Measurements from ENCODE around the gene MUS81.
A peak's percentile ranks its signal among the peaks of the same experiment; 100 is the strongest.
"Not testable (repeated sequence)": the region's sequence is repeated elsewhere in the genome, so short reads cannot be mapped to it uniquely, and the experiment has no call there.

MUS81 gene

GRCh38 chr11:65832231-65832630 lies 28.0 kb upstream of the MUS81 start:
- peak overlapping the region; percentile 4 for H3K27ac Mint-ChIP-seq
- not testable (repeated sequence) for H3K36me3 Mint-ChIP-seq (ENCODE audit: low read depth); H3K9me3 Mint-ChIP-seq
- peak overlapping the region; percentile 38 for H3K4me3 Mint-ChIP-seq
- H3K27me3 Mint-ChIP-seq (ENCODE audit: low read depth), result peaks cover 23% of the 10 kb centered on the region
- peaks cover 16% of the 10 kb centered on the region for H3K4me1 Mint-ChIP-seq (ENCODE audit: low read depth)

DNA sequence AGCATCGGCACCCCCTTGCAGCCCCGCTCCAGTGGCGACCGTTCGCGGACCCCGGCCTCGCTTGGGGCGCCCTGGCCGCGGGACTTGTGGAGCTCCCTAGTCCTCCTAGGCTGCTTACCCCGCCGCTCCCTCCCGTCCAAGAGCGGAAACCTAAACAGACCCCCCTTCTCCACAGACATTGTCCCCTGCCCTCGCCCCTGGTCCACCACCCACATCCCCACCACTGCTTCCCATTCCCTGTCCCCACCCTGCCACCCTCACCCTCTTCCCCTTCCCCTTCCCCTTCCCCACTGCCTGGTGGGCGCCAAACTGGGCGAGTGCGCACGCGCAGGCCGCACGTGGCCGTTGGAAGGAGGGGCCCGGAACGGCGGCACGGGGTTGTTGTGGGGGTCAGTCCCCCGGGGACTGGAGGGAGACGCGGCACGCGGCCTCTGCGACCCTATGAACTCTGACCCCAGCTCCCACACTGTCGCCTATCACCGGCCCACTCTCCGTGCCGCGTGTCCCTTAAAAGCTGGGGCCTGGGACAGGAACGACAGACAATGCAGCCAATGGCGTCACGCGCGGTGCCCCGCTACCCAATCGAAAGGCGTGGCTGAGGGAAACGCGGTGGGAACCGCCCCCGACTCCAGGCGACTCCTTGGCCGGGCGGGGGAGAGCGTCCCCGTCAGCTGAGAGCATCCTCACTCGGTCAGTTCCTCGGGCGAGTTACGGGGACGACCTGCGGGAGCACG lies 26.8 kb upstream of the MUS81 start, which contains the start of gene SNX32:
Gene SNX32, plus strand, starts transcription at position 667 of the 734 bp plus-strand sequence. CDS start 103 bp downstream, outside the sequence.
- Mint-ChIP-seq H3K9me3 (no peaks in the 10 kb centered on the region), H3K4me1 (ENCODE audit: low read depth) (peaks cover 12% of the 10 kb centered on the region), H3K27ac (peak within 1 kb of the TSS; percentile 57), H3K4me3 (no peak within 1 kb of the TSS), H3K27me3 (ENCODE audit: low read depth) (peaks cover 23% of the 10 kb centered on the region), H3K36me3 (ENCODE audit: low read depth) (peaks cover 3% of the 10 kb centered on the region)

- Mint-ChIP-seq H3K4me3 (no peak overlapping the region), H3K27me3 (ENCODE audit: low read depth) (peaks cover 23% of the 10 kb centered on the region), H3K36me3 (ENCODE audit: low read depth) (peaks cover 3% of the 10 kb centered on the region), H3K9me3 (no peaks in the 10 kb centered on the region), H3K27ac (no peak overlapping the region), H3K4me1 (ENCODE audit: low read depth) (peaks cover 10% of the 10 kb centered on the region)
Measured at GRCh38 chr11:65834202-65834601, 26.0 kb upstream of the MUS81 start.

- Mint-ChIP-seq H3K4me3 (no peak overlapping the region), H3K4me1 (ENCODE audit: low read depth) (no peaks in the 10 kb centered on the region), H3K27ac (no peak overlapping the region), H3K36me3 (ENCODE audit: low read depth) (no peaks in the 10 kb centered on the region), H3K27me3 (ENCODE audit: low read depth) (no peaks in the 10 kb centered on the region), H3K9me3 (no peaks in the 10 kb centered on the region)
Measured at GRCh38 chr11:65842144-65842543, 18.1 kb upstream of the MUS81 start.

GRCh38 chr11:65843811-65844210 lies 16.4 kb upstream of the MUS81 start:
- Mint-ChIP-seq H3K4me3 (no peak overlapping the region), H3K36me3 (ENCODE audit: low read depth) (no peaks in the 10 kb centered on the region), H3K27me3 (ENCODE audit: low read depth) (no peaks in the 10 kb centered on the region), H3K9me3 (no peaks in the 10 kb centered on the region), H3K4me1 (ENCODE audit: low read depth) (no peaks in the 10 kb centered on the region), H3K27ac (no peak overlapping the region)

DNA sequence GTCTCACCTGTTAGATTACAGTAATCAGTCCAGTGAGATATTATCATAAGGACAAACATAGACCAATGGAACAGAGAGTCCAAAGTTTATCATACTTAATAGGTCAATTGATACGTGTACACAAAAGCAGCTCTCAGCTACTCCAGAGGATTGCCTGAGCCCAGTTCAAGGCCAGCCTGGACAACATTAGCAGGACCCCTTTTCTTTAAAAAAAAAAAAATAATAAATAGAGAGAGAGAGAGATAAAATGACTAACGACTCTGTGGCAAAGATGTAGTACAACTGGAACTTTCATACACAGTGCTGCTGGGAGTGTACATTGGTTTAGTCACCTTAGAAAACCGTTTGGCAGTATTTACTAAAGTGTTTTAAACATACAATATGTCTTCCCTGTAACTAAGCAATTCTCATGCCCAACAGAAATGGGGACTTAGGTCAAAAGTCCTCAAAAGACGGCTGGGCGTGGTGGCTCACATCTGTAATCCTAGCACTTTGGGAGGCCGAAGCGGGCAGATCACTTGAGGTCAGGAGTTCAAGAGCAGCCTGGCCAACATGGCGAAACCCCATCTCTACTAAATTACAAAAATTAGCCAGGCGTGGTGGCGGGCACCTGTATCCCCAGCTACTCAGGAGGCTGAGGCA lies 15.9 kb upstream of the MUS81 start:
- Mint-ChIP-seq H3K4me1 (ENCODE audit: low read depth) (no peaks in the 10 kb centered on the region), H3K27me3 (ENCODE audit: low read depth) (no peaks in the 10 kb centered on the region), H3K27ac (no peak overlapping the region), H3K4me3 (no peak overlapping the region), H3K36me3 (ENCODE audit: low read depth) (no peaks in the 10 kb centered on the region), H3K9me3 (no peaks in the 10 kb centered on the region)

- Mint-ChIP-seq H3K9me3 (peaks cover 7% of the 10 kb centered on the region), H3K36me3 (ENCODE audit: low read depth) (peaks cover 13% of the 10 kb centered on the region), H3K4me3 (no peak overlapping the region)
Measured at GRCh38 chr11:65847746-65848145, 12.5 kb upstream of the MUS81 start.

GRCh38 chr11:65848693-65849092 lies 11.5 kb upstream of the MUS81 start:
- H3K4me3 Mint-ChIP-seq; H3K27ac Mint-ChIP-seq; H3K27me3 Mint-ChIP-seq (ENCODE audit: low read depth); H3K4me1 Mint-ChIP-seq (ENCODE audit: low read depth); H3K9me3 Mint-ChIP-seq: not testable (repeated sequence)
- peaks cover 19% of the 10 kb centered on the region for H3K36me3 Mint-ChIP-seq (ENCODE audit: low read depth)

More at GRCh38 chr11:65847746-65848145, 12.5 kb upstream of the MUS81 start:
- no peak overlapping the region for H3K27ac Mint-ChIP-seq
- peaks cover 3% of the 10 kb centered on the region for H3K4me1 Mint-ChIP-seq (ENCODE audit: low read depth)
- H3K27me3 Mint-ChIP-seq (ENCODE audit: low read depth), result no peaks in the 10 kb centered on the region

DNA sequence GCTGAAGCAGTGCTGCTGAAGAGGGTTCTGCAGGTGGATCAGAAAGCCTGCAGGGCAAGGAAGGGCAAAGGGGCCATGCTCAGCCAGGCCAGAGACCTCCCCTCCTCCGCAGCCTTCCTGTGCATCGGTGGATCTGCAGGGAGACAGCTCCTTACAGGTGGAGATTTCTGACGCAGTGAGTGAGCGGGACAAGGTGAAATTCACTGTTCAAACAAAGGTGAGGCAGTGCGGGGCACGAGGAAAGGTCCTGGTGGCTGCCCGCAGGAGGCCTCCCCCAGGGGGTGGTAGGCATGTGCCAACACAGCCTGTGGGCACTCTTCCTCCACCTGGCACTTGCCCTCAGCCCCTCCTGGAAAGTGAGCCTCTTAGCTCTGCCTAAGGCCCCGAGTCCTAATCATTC lies 10.9 kb upstream of the MUS81 start:
- Mint-ChIP-seq H3K9me3 (peaks cover 7% of the 10 kb centered on the region), H3K4me3 (no peak overlapping the region), H3K27me3 (ENCODE audit: low read depth) (no peaks in the 10 kb centered on the region), H3K27ac (no peak overlapping the region), H3K36me3 (ENCODE audit: low read depth) (peaks cover 26% of the 10 kb centered on the region), H3K4me1 (ENCODE audit: low read depth) (peaks cover 12% of the 10 kb centered on the region)

- H3K27ac Mint-ChIP-seq, result no peak overlapping the region
- H3K4me3 Mint-ChIP-seq, result no peak overlapping the region
Measured at GRCh38 chr11:65849771-65850216, 10.4 kb upstream of the MUS81 start.

DNA sequence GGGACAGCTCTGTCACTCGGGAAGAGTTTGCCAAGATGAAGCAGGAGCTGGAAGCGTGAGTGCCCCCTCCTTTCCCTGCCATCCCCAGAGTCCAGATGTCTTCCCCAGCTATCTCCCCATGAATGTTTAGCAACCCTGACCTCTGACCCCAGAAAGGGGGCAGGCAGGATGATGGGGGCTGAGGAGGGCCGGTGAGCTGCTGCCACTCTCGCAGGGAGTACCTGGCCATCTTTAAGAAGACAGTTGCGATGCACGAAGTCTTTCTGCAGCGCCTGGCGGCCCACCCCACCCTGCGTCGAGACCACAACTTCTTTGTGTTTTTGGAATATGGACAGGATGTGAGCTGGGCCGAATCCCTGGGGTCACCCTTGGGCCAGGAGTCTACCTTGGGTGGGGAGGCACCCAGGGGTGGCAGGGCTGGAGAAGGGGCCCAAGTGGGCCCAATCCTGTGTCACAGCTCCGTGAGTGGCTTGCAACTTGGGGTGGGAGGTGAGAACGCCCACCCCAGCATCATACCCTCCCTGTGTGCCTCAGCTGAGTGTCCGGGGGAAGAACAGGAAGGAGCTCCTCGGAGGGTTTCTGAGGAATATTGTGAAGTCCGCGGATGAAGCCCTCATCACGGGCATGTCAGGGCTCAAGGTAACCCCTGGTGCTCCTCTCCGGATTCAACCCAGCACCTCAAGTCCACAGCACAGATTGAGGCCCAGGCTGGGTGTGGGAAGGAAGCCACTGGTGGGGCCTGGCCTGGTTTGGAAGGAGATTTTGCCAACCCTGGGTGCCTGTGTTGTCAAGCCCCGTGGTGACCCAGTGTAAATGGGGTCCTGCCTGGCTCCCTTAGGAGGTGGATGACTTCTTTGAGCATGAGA lies 9.8 kb upstream of the MUS81 start:
- peaks cover 7% of the 10 kb centered on the region for H3K9me3 Mint-ChIP-seq
- H3K27me3 Mint-ChIP-seq (ENCODE audit: low read depth), result no peaks in the 10 kb centered on the region
- H3K27ac Mint-ChIP-seq, result no peak overlapping the region
- H3K36me3 Mint-ChIP-seq (ENCODE audit: low read depth), result peaks cover 34% of the 10 kb centered on the region
- H3K4me3 Mint-ChIP-seq, result no peak overlapping the region
- peaks cover 19% of the 10 kb centered on the region for H3K4me1 Mint-ChIP-seq (ENCODE audit: low read depth)

More at GRCh38 chr11:65849771-65850216, 10.4 kb upstream of the MUS81 start:
- Mint-ChIP-seq H3K9me3 (peaks cover 7% of the 10 kb centered on the region), H3K4me1 (ENCODE audit: low read depth) (peaks cover 16% of the 10 kb centered on the region), H3K27me3 (ENCODE audit: low read depth) (no peaks in the 10 kb centered on the region), H3K36me3 (ENCODE audit: low read depth) (peaks cover 30% of the 10 kb centered on the region)

- Mint-ChIP-seq H3K4me1 (ENCODE audit: low read depth) (peaks cover 23% of the 10 kb centered on the region), H3K4me3 (no peak overlapping the region), H3K27ac (no peak overlapping the region), H3K9me3 (peaks cover 7% of the 10 kb centered on the region), H3K36me3 (ENCODE audit: low read depth) (peaks cover 38% of the 10 kb centered on the region), H3K27me3 (ENCODE audit: low read depth) (no peaks in the 10 kb centered on the region)
Measured at GRCh38 chr11:65851083-65851579, 9.1 kb upstream of the MUS81 start.

DNA sequence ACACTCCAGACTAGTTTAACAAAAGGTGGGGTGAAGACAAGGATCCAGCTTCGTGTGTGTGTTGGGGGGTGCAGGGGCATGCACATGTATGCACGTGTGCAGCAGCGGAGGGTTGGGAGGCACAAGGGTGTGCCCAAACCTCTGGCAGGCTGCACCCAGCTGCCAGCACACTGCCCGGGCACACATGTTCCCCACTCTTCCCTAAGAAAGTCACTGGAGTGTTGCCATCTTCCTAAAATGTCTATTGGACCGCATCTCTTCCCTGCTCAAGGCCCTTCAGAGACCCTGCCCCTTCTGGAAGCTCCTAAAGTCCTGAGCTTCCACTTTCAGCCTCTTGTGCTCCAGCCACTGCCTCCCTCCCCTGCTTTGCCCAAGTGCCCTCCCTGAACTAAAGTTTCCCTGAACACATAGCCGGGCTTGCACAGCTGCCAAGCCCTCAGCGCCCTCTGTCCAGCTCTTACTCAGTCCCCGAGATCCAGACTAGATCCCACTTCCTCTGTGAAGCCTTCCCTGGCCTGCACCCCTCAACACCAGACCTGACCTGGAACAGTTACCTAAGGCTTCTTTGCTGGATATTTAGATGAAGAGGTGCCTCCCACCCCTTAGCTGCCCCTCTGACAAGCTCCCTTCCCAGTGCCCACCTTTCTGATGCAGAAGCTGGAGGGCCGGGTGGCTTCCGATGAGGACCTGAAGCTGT lies 8.3 kb upstream of the MUS81 start:
- Mint-ChIP-seq H3K4me1 (ENCODE audit: low read depth) (peaks cover 30% of the 10 kb centered on the region), H3K27me3 (ENCODE audit: low read depth) (no peaks in the 10 kb centered on the region), H3K27ac (no peak overlapping the region), H3K4me3 (no peak overlapping the region), H3K9me3 (peaks cover 7% of the 10 kb centered on the region), H3K36me3 (ENCODE audit: low read depth) (peaks cover 46% of the 10 kb centered on the region)

All from T-helper 1 cell treated with Interleukin-12 subunit alpha and Interleukin-12 subunit beta and Interleukin-4 antibody, amounts not matched to agents 30 μg/mL and 1 μg/mL, for 36 hours (primary cell).